H9 (cell line): ENCODE results near the gene CYBB. TPM values are rescaled to one million over a fixed set of nuclear protein-coding genes. Genes with fewer than 3 reads are reported as not detected.

Experiments used
- DNase-seq: peaks from one replicate; pipeline ENCODE4 v3.0.0-alpha.2; 2017
- H2AFZ ChIP-seq: one replicate; pipeline ENCODE4 v1.6.1; 2013; ENCODE audit warnings: mild to moderate bottlenecking, low read length, control low read depth, moderate library complexity
- H2AK5ac ChIP-seq: 2 replicates; pipeline ENCODE4 v1.6.1; 2013; ENCODE audit warnings: low read length, control low read depth, mixed read lengths; ENCODE audit not compliant: insufficient read length
- H2BK120ac ChIP-seq: one replicate; pipeline ENCODE4 v1.6.1; 2013; ENCODE audit warnings: low read depth, mild to moderate bottlenecking, low read length, control low read depth, inconsistent platforms; ENCODE audit not compliant: poor library complexity, severe bottlenecking
- H2BK12ac ChIP-seq: 2 replicates; pipeline ENCODE4 v1.6.1; 2013; ENCODE audit warnings: low read length, control low read depth, mixed read lengths, low read depth; ENCODE audit not compliant: insufficient read length
- H2BK15ac ChIP-seq: 2 replicates; pipeline ENCODE4 v1.6.1; 2013; ENCODE audit warnings: low read depth, low read length, control low read depth
- H2BK20ac ChIP-seq: one replicate; pipeline ENCODE4 v1.6.1; 2013; ENCODE audit warnings: low read depth, mild to moderate bottlenecking, low read length, control low read depth, inconsistent platforms; ENCODE audit not compliant: poor library complexity, severe bottlenecking
- H2BK5ac ChIP-seq: 2 replicates; pipeline ENCODE4 v1.6.1; 2013; ENCODE audit warnings: low read length, control low read depth, mixed read lengths; ENCODE audit not compliant: insufficient read length
- H3K14ac ChIP-seq: 2 replicates; pipeline ENCODE4 v1.6.1; 2013; ENCODE audit warnings: low read length, control low read depth; ENCODE audit not compliant: insufficient read depth
- H3K18ac ChIP-seq: 2 replicates; pipeline ENCODE4 v1.6.1; 2013; ENCODE audit warnings: low read depth, mild to moderate bottlenecking, mixed read lengths, low read length, control low read depth; ENCODE audit not compliant: insufficient read length
- H3K23ac ChIP-seq: 2 replicates; pipeline ENCODE4 v1.6.1; 2013; ENCODE audit warnings: low read length, control low read depth, mixed read lengths, low read depth; ENCODE audit not compliant: insufficient read length
- H3K23me2 ChIP-seq: 2 replicates; pipeline ENCODE4 v1.6.1; 2013; ENCODE audit warnings: low read depth, mild to moderate bottlenecking, mixed read lengths, low read length, control low read depth; ENCODE audit not compliant: insufficient read length, poor library complexity, severe bottlenecking
- H3K27ac ChIP-seq: 2 replicates; pipeline ENCODE4 v1.5.1; 2013; ENCODE audit warnings: low read length, control low read depth, mixed read lengths, low read depth; ENCODE audit not compliant: insufficient read length
- H3K27me3 ChIP-seq: 2 replicates; pipeline ENCODE4 v1.6.1; 2013; ENCODE audit warnings: low read length, control low read depth, inconsistent platforms; ENCODE audit not compliant: insufficient read depth
- H3K4ac ChIP-seq: 2 replicates; pipeline ENCODE4 v1.6.1; 2013; ENCODE audit warnings: low read depth, mild to moderate bottlenecking, control low read depth, inconsistent platforms, low read length, moderate library complexity
- H3K4me1 ChIP-seq: 2 replicates; pipeline ENCODE4 v1.6.1; 2013; ENCODE audit warnings: low read length, control low read depth, inconsistent platforms; ENCODE audit not compliant: insufficient read depth
- H3K4me2 ChIP-seq: 2 replicates; pipeline ENCODE4 v1.6.1; 2013; ENCODE audit warnings: low read length, control low read depth, mixed read lengths; ENCODE audit not compliant: insufficient read length, insufficient read depth
- H3K56ac ChIP-seq: 2 replicates; pipeline ENCODE4 v1.6.1; 2013; ENCODE audit warnings: low read depth, mild to moderate bottlenecking, mixed read lengths, low read length, control low read depth; ENCODE audit not compliant: insufficient read length
- H3K79me1 ChIP-seq: 2 replicates; pipeline ENCODE4 v1.6.1; 2013; ENCODE audit warnings: low read depth, mild to moderate bottlenecking, moderate library complexity, low read length, control low read depth, inconsistent platforms; ENCODE audit not compliant: insufficient read depth, poor library complexity, severe bottlenecking
- H3K79me2 ChIP-seq: 2 replicates; pipeline ENCODE4 v1.6.1; 2013; ENCODE audit warnings: low read length, control low read depth, inconsistent platforms; ENCODE audit not compliant: insufficient read depth
- H3K9ac ChIP-seq: 2 replicates; pipeline ENCODE4 v1.6.1; 2013; ENCODE audit warnings: low read length, control low read depth, mixed read lengths; ENCODE audit not compliant: insufficient read length; ENCODE audit errors: extremely low read depth
- H3K9me3 ChIP-seq: one replicate; pipeline ENCODE4 v1.6.1; 2013; ENCODE audit warnings: low read depth, low read length, inconsistent platforms; ENCODE audit not compliant: control insufficient read depth
- H3T11ph ChIP-seq: one replicate; pipeline ENCODE4 v1.6.1; 2013; ENCODE audit warnings: mild to moderate bottlenecking, low read length, control low read depth, inconsistent platforms
- H4K20me1 ChIP-seq: one replicate; pipeline ENCODE4 v1.6.1; 2013; ENCODE audit not compliant: control insufficient read depth, insufficient read length, insufficient read depth
- H4K5ac ChIP-seq: 2 replicates; pipeline ENCODE4 v1.6.1; 2013; ENCODE audit warnings: low read depth, mild to moderate bottlenecking, mixed read lengths, low read length, control low read depth; ENCODE audit not compliant: insufficient read length
- H4K8ac ChIP-seq: replicated peaks from 2 replicates; pipeline ENCODE4 v1.6.1; 2013; ENCODE audit warnings: low read length, control low read depth, mixed read lengths, low read depth; ENCODE audit not compliant: insufficient read length
- H4K91ac ChIP-seq: 2 replicates; pipeline ENCODE4 v1.6.1; 2013; ENCODE audit warnings: low read depth, mild to moderate bottlenecking, moderate library complexity, mixed read lengths, low read length, control low read depth; ENCODE audit not compliant: insufficient read length
- H3K27ac Mint-ChIP-seq, 3 experiments: 2 replicates in 2 of 3; 3 replicates in 1 of 3; pipeline ENCODE4 v1.8.0; 2020 to 2021; ENCODE audit warnings: mixed read lengths in 3 of 3, mild to moderate bottlenecking in 1 of 3, moderate library complexity in 1 of 3
- H3K27me3 Mint-ChIP-seq: 2 replicates; pipeline ENCODE4 v1.8.0; 2021; ENCODE audit warnings: low read depth, mild to moderate bottlenecking, moderate library complexity, mixed read lengths
- H3K36me3 Mint-ChIP-seq, 3 experiments: 2 replicates in 2 of 3; 3 replicates in 1 of 3; pipeline ENCODE4 v1.8.0; 2020 to 2021; ENCODE audit warnings: low read depth in 3 of 3, mixed read lengths in 3 of 3; ENCODE audit not compliant: insufficient read depth in 1 of 3
- H3K4me1 Mint-ChIP-seq, 2 experiments: 2 replicates each; pipeline ENCODE4 v1.8.0; 2020; ENCODE audit warnings: mixed read lengths in 2 of 2
- H3K4me3 Mint-ChIP-seq, 2 experiments: 2 replicates in 1 of 2; 3 replicates in 1 of 2; pipeline ENCODE4 v1.8.0; 2020 to 2021; ENCODE audit warnings: mild to moderate bottlenecking in 2 of 2, mixed read lengths in 2 of 2, moderate library complexity in 1 of 2
- H3K9me3 Mint-ChIP-seq, 2 experiments: 2 replicates in 1 of 2; 3 replicates in 1 of 2; pipeline ENCODE4 v1.8.0; 2020; ENCODE audit warnings: mild to moderate bottlenecking in 2 of 2, mixed read lengths in 2 of 2, moderate library complexity in 1 of 2
- WGBS: extraction: QIAGEN DNeasy Blood & Tissue Kit; methylation state at CpG from one replicate; pipeline ENCODE4 v1.1.7; 2013; ENCODE audit warnings: missing lambda C conversion rate, low lambda C conversion rate, mixed read lengths; ENCODE audit not compliant: insufficient read length; ENCODE audit errors: extremely low coverage; 5-methylcytosine and 5-hydroxymethylcytosine counted together
- total RNA-seq: library from RNA; stranded (reverse); gene quantifications from 2 replicates; pipeline ENCODE4 v1.2.1, GENCODE V29; 2021
- TF ChIP-seq, protein P1 (sequence below): fragments of 200-600 bp; sonication (generic); conservative IDR thresholded peaks from 3 replicates; pipeline ENCODE4 v1.8.0; 2021; ENCODE audit warnings: antibody characterized with exemption, mild to moderate bottlenecking

The CYBB gene
- total RNA-seq, 1 experiment from 2014 or later, result 0.07 TPM

DNA sequence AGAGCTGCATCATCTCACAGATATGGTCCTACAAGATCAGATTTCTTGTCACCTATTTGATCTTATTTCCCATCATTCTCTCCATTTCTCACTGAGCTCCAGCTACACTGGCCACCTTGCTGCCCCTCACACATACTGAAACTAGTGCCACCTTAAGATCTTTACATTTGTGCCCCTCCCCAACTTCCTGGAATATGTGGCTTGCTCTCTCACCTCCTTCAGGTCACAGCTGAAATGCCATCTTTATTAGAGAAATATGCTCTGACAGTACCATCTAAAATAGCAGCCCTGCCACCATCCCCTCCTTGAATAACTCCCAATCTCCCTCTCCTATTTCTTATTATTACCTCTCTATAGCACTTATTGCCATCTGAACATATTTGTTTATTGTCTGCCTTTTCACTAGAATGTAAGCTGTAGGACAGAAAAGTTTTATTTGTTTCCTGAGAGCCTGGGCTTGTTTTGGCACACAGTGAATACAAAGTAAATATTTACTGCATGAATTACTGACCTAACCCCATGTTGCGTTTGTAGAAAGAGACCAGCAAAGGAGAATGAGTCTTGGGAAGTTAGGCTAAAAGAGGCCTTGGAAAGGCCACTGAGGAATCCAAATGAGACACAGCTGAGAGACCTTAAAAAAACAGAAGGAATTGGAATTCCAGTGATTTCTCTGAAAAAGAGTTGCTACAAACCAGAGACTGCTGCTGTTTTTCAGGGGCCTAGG, 44.8 kb downstream of the CYBB start:
- Histone ChIP-seq H2BK15ac (no peak overlapping the region), H3K27me3 (no peaks in the 10 kb centered on the region), H3K56ac (no peak overlapping the region), H3K4ac (no peak overlapping the region), H4K20me1 (no peaks in the 10 kb centered on the region), H2BK5ac (no peak overlapping the region), H3T11ph (no peak overlapping the region), H2AFZ (no peak overlapping the region), H3K4me2 (no peak overlapping the region), H4K5ac (no peak overlapping the region), H3K79me2 (no peaks in the 10 kb centered on the region), H3K14ac (no peak overlapping the region), H2AK5ac (no peak overlapping the region), H3K18ac (no peak overlapping the region), H3K4me1 (no peaks in the 10 kb centered on the region), H4K8ac (no peak overlapping the region), H2BK120ac (no peak overlapping the region), H3K79me1 (no peaks in the 10 kb centered on the region), H2BK20ac (no peak overlapping the region), H3K23ac (no peak overlapping the region), H3K9me3 (peaks cover 6% of the 10 kb centered on the region), H2BK12ac (no peak overlapping the region), H3K27ac (no peak overlapping the region), H3K23me2 (no peaks in the 10 kb centered on the region), H4K91ac (no peak overlapping the region), H3K9ac (no peak overlapping the region)
- TF ChIP-seq, protein P1, sequence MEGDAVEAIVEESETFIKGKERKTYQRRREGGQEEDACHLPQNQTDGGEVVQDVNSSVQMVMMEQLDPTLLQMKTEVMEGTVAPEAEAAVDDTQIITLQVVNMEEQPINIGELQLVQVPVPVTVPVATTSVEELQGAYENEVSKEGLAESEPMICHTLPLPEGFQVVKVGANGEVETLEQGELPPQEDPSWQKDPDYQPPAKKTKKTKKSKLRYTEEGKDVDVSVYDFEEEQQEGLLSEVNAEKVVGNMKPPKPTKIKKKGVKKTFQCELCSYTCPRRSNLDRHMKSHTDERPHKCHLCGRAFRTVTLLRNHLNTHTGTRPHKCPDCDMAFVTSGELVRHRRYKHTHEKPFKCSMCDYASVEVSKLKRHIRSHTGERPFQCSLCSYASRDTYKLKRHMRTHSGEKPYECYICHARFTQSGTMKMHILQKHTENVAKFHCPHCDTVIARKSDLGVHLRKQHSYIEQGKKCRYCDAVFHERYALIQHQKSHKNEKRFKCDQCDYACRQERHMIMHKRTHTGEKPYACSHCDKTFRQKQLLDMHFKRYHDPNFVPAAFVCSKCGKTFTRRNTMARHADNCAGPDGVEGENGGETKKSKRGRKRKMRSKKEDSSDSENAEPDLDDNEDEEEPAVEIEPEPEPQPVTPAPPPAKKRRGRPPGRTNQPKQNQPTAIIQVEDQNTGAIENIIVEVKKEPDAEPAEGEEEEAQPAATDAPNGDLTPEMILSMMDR, result no peak
- H3K4me1 Mint-ChIP-seq, result no peaks in the 10 kb centered on the region
- H3K4me3 Mint-ChIP-seq, result no peak overlapping the region
- peaks cover 64 to 75% of the 10 kb centered on the region in 2 experiments for H3K9me3 Mint-ChIP-seq
- H3K36me3 Mint-ChIP-seq, result no peaks in the 10 kb centered on the region
- no peak for DNase-seq
- H3K27ac Mint-ChIP-seq, result no peak overlapping the region
- WGBS, result no CpG with 5 or more reads among the region's 1 CpG
- H3K27me3 Mint-ChIP-seq, result no peaks in the 10 kb centered on the region; the same call in 1 of the 2 replicates
